ENCODE data around the gene PPBP.

The PPBP gene

GRCh38 chr4:73948291-73948690 is 39.7 kb downstream of the PPBP start:
- DNase-seq (ENCODE audit: low spot score): no peak

GRCh38 chr4:73947239-73947985 is 40.6 kb downstream of the PPBP start:
- DNase-seq (ENCODE audit: low spot score): no peak

- DNase-seq (ENCODE audit: low spot score): no peak
These were observed 42.1 kb downstream of the PPBP start for GRCh38 chr4:73945674-73946449.

- DNase-seq (ENCODE audit: low spot score): no peak
These were observed 42.9 kb downstream of the PPBP start for GRCh38 chr4:73945140-73945539.

DNA sequence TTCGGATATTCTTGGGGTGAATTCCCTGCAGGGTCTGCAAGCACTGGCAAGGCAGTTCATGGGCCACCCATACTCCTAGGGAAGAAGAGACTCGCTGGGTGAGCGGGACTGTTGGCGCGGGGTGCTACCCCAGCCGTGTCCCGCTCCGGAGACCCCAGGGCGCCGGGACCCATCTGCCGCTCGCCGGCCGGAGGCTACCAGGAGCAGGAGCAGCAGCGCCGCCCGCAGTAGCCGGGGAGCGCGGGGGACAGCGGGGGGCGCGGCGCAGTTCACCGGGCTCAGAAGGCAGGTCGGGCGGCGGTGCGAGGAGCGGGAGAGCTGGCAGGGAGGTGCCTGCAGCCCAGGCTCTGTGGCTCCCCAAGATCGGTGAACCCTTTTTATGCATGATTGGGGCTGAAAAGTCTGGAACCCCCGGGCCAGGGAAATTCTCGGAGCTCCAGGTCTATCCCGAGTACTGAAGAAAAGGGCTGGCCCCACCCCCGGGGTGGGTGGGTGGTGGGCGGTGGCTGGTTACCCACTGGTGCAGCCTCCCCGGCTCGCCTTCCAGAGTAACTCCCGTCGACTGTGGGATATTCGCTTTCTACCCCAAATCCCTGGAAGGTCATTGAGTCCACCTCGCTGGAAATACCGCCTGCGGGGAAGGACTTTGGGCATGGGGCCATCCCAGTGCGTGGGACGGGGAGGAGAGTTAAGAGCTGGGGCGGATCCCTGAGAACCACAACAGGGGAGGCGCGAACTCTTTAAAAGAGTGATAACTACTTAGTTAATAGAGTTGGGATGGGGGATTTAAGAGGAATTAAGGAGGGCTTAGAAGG is 43.7 kb downstream of the PPBP start:
- DNase-seq (ENCODE audit: low spot score): peak; percentile 45

DNA sequence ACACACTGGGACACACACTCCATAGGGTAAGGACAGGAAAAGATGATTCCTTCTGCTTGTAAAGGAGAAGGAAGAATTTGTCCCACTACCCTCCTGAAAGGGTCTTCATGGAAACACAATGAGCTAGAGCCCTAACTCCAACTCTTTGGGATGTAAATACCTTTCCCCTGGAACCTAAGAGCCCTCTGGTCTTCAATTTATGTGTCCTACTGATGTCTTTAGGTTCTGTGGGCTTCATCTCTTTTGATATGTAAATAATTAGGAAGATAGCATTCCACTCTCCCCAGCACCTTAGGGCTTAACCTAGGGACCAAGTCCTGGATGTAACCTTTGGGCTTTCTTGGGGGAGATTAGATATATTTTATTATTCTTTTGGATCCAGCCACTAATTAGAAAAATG is 44.4 kb downstream of the PPBP start:
- no peak for DNase-seq (ENCODE audit: low spot score)

DNA sequence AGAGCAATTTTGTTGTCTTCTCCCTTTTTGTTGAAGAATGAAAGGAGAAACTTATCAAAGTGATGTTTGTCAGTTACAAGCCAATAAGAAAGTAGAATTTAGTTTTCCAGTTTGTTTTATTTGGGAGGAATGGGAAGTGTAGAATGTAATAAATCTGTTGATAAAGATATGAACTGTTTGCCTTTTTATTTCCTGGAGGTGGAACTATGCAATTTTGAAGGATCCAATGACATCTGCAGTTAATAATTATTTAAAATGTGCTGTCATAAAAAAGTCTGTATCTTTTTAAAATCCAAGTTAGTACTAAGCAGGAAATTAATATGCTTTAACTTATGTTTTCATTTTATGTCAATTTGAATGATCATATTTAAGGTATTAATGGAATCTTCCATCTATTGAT is 51.0 kb downstream of the PPBP start:
- no peak for DNase-seq (ENCODE audit: low spot score)

All from GM03348 (cell line).